GM20000 (cell line): ENCODE data around the gene CCDC196.

Experiments used
- DNase-seq: peaks from one replicate; pipeline ENCODE4 v3.0.0; 2012; ENCODE audit warnings: low spot score
- TF ChIP-seq, protein P1 (sequence below): IDR thresholded peaks from 2 replicates; pipeline ENCODE4 v1.5.1; 2012; ENCODE audit warnings: mild to moderate bottlenecking, control low read depth; ENCODE audit errors: extremely low read depth, missing control alignments

The CCDC196 gene

DNA sequence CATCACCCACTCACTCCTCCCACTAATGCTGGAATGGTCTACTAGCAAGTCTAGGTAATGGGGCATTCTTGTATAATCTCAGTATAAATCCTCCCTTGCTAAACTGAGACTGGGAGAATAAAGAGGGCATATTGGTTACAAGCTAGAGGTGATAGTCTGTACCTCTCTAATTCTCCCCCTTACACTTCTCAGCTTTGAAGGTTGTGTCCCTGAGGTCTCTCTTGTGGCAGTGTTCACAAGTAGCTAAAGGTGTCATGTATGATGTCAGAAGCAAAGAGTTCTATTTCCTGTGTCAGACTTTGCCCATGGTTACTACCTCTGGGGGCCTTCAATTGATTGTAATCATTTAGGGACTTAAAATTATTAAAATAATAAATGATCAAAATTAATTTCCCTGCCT, 26.6 kb upstream of the CCDC196 start:
- TF ChIP-seq, protein P1, sequence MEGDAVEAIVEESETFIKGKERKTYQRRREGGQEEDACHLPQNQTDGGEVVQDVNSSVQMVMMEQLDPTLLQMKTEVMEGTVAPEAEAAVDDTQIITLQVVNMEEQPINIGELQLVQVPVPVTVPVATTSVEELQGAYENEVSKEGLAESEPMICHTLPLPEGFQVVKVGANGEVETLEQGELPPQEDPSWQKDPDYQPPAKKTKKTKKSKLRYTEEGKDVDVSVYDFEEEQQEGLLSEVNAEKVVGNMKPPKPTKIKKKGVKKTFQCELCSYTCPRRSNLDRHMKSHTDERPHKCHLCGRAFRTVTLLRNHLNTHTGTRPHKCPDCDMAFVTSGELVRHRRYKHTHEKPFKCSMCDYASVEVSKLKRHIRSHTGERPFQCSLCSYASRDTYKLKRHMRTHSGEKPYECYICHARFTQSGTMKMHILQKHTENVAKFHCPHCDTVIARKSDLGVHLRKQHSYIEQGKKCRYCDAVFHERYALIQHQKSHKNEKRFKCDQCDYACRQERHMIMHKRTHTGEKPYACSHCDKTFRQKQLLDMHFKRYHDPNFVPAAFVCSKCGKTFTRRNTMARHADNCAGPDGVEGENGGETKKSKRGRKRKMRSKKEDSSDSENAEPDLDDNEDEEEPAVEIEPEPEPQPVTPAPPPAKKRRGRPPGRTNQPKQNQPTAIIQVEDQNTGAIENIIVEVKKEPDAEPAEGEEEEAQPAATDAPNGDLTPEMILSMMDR, result no peak
- no peak for DNase-seq

DNA sequence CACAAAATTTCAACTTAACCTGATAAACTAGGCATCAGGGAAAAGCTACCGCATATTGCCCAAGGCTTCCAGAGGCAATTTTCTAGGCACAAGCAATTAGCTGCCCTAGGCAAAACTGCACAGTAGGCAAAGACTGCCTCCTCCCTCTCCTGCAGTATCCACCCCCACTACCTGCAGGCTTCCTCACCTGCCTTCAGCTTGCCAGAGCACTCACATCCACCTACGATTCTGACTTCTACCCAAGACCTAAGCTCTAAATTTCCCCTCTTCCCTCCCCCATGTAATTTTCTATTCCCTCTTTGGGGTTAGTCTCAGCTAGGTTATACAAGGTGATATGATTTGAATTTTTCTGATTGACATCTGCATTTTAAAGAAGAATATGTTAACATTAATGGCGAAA, 21.9 kb upstream of the CCDC196 start:
- no peak for DNase-seq
- TF ChIP-seq, protein P1, result no peak

DNA sequence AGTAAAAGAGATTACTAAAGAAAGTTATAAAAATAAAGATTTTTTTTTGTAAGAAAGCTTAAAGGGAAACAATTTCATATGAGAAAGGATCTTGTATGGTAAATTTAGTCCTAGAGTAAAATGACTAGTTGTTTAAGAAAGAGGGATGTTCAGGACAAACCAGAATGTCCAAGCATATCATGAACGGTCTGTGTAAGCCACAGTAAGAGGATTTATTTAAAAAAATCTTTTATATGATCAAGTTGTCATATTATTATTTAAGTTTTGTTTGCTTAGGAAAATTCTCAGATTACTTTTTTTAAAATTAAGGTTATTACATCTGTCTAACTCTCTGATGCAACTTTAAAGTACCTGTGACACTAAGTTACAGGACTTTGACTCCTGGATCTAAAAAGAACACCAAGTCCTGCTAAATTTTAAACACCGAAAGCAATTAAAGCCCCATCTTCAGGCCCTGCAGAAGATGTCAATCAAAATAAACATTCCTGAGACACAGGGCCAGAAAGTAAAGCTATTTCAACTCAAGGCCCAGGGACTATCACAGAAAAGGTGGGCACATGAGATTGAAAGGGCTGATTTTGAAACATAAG, 17.3 kb upstream of the CCDC196 start:
- TF ChIP-seq, protein P1, result no peak
- no peak for DNase-seq

DNA sequence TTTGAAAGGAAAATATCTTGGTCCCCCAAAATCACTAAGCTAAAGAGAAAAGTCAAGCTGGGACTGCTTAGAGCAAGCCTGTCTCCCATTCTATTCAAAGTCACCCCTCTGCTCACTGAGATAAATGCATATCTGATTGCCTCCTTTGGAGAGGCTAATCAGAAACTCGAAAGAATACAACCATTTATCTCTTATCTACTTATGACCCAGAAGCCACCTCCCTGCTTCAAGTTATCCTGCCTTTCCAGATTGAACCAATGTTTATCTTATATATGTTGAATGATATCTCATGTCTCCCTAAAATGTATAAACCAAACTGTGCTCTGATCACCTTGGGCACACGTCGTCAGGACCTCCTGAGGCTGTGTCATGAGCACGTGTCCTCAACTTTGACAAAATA, 14.6 kb upstream of the CCDC196 start:
- no peak for DNase-seq
- TF ChIP-seq, protein P1, result no peak

DNA sequence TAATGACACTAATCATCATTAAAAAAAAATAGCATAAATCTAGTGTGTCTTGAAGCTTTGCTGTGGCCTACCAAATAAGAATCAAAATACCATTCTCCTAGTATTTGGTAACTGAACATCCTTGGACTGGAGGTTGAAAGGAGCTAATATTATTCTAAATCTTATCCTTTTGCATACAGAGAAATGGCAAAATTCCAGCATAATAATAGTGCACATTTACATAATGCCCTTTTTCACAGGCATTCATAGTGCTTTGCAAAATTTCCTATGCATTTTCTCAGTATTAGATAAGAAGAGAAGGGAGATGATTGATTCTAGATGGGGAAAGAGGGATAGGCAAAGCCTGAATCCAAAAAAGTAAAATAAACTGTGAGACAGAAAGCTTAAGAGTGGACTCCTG, 13.9 kb upstream of the CCDC196 start:
- TF ChIP-seq, protein P1, result no peak
- no peak for DNase-seq

DNA sequence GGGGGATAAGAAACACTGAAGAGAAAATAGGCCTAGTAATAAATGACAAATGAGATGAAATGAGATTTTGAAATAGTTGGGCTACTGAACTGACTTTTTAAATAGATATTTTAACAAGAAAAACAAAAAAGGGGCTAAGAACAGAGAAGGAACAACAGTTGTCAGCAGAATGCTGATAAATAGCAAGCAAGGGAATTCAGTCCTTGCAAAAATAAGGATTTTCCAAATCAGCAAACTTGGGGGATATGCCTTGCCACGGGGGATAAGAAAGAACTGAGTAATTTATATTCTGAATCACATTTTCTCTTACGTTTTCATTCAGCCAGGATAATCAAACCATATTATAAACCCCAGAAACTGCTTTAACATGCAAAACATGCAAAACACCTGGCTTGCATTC, 12.9 kb upstream of the CCDC196 start:
- DNase-seq, result no peak
- TF ChIP-seq, protein P1, result no peak

DNA sequence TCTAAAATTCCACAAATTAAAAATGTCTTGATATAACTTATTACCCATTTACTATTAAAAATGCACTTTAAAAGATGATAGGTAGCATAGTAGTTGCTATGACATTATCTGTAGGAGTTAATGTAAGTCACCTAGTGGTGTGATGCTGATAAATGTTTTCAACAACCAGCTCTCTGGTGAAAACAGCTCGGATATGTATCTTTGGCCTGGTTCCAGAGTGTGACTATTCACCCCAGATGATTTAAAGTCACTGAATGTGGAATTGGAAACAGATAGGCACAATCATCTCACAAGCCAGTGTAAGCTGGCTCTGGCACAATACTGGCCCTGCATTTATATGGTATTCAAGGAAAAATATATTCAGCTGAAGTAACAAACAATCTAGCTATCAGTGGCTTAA, 9.2 kb upstream of the CCDC196 start:
- DNase-seq, result no peak
- TF ChIP-seq, protein P1, result no peak

DNA sequence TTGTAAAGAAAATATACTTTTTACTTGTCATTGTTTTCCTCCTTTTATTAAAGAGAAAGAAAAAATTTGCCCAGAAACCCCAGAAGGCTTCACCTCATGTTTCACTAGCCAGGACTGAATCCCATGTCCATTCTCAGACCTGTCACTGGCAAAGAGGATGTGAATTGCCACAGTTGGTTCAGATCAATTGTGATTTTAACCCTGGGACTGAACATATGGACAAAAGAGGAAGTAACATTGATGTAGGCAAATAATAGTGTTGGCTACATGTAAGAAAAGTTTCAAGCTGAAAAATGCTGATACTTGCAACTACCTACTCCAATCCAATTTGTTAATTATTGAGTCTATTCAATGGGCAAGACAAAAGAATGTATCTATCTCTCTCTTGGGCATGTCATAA, 8.6 kb upstream of the CCDC196 start:
- TF ChIP-seq, protein P1, result no peak
- DNase-seq, result no peak
